Chondrocyte (in vitro differentiated cells): ENCODE measurements around the gene ZC3H15. TPM values are rescaled to one million over a fixed set of nuclear protein-coding genes. Genes with fewer than 3 reads are reported as not detected.

Experiments
- total RNA-seq: library from RNA; stranded (reverse); gene quantifications from 3 replicates; pipeline ENCODE4 v1.2.1, GENCODE V29; 2021

Gene ZC3H15
- total RNA-seq, 1 donor from 2014 or later = 46.4 TPM

Other genes with a start within 250 kb of the ZC3H15 start
- gene ITGAV, start 103.8 kb downstream of the ZC3H15 start, total RNA-seq = 289 to 452 TPM (median 442 TPM) in 3 replicates
- gene FAM171B, start 207.8 kb downstream of the ZC3H15 start, total RNA-seq = 20.2 to 27.4 TPM (median 20.5 TPM) in 3 replicates